Fibroblast of lung (primary cell): ENCODE results near the gene METTL25B. TPM values are rescaled to one million over a fixed set of nuclear protein-coding genes. Genes with fewer than 3 reads are reported as not detected.
A peak's percentile ranks its signal among the peaks of the same experiment; 100 is the strongest.

ENCODE experiments used
- DNase-seq, 2 donors: peaks; one replicate each; pipeline versions ENCODE4 v3.0.0 to v3.0.0-alpha.2; 2010; ENCODE audit warnings: low read depth in 2 of 2
- H2AFZ ChIP-seq: 2 replicates; pipeline ENCODE4 v1.5.1; 2012; ENCODE audit warnings: low read length, control low read depth, inconsistent platforms
- H3K27ac ChIP-seq: 2 replicates; pipeline ENCODE4 v1.5.1; 2011; ENCODE audit warnings: low read length, control low read depth; ENCODE audit not compliant: insufficient read depth
- H3K27me3 ChIP-seq: 2 replicates; pipeline ENCODE4 v1.5.1; 2011; ENCODE audit warnings: mild to moderate bottlenecking, low read length; ENCODE audit not compliant: control insufficient read depth, insufficient read depth
- H3K36me3 ChIP-seq: 2 replicates; pipeline ENCODE4 v1.5.1; 2011; ENCODE audit warnings: low read length; ENCODE audit not compliant: control insufficient read depth, insufficient read depth
- H3K4me1 ChIP-seq: 2 replicates; pipeline ENCODE4 v1.5.1; 2011; ENCODE audit warnings: low read length; ENCODE audit not compliant: control insufficient read depth, insufficient read depth; ENCODE audit errors: extremely low read depth
- H3K4me2 ChIP-seq: 2 replicates; pipeline ENCODE4 v1.5.1; 2011; ENCODE audit warnings: low read length, control low read depth; ENCODE audit not compliant: insufficient read depth; ENCODE audit errors: extremely low read depth
- H3K4me3 ChIP-seq, 4 experiments: fragments of 200-600 bp in 1 of 4; sonication (generic) in 1 of 4; replicated peaks in 1 of 4; 2 replicates each; pipeline ENCODE4 v1.5.1; 2011 to 2016; ENCODE audit warnings: low read length in 4 of 4, low read depth in 3 of 4, mild to moderate bottlenecking in 3 of 4, control low read depth in 2 of 4, inconsistent platforms in 1 of 4, mixed read lengths in 1 of 4; ENCODE audit not compliant: insufficient read depth in 1 of 4; ENCODE audit errors: control extremely low read depth in 1 of 4
- H3K79me2 ChIP-seq: 2 replicates; pipeline ENCODE4 v1.5.1; 2012; ENCODE audit warnings: mild to moderate bottlenecking, low read length, inconsistent platforms; ENCODE audit not compliant: control insufficient read depth, insufficient read depth
- H3K9ac ChIP-seq: 2 replicates; pipeline ENCODE4 v1.5.1; 2011; ENCODE audit warnings: mild to moderate bottlenecking, low read length, control low read depth; ENCODE audit not compliant: insufficient read depth
- H3K9me3 ChIP-seq: 2 replicates; pipeline ENCODE4 v1.5.1; 2012; ENCODE audit warnings: low read depth, low read length; ENCODE audit not compliant: control insufficient read depth, insufficient read depth
- H4K20me1 ChIP-seq: 2 replicates; pipeline ENCODE4 v1.5.1; 2011; ENCODE audit warnings: low read length; ENCODE audit not compliant: control insufficient read depth, insufficient read depth; ENCODE audit errors: extremely low read depth
- CTCF ChIP-seq, 2 donors: IDR thresholded peaks in 1 of 2; conservative IDR thresholded peaks in 1 of 2; 1 replicate in 1 of 2; 2 replicates in 1 of 2; pipeline ENCODE4 v1.5.1; 2011 to 2012; ENCODE audit warnings: low read length in 2 of 2, control low read depth in 1 of 2, inconsistent platforms in 1 of 2, low read depth in 1 of 2, mild to moderate bottlenecking in 1 of 2
- EZH2 ChIP-seq: IDR thresholded peaks from 2 replicates; pipeline ENCODE4 v1.5.1; 2012; ENCODE audit warnings: low read length, control low read depth, mild to moderate bottlenecking; ENCODE audit errors: missing control alignments
- polyA plus RNA-seq, 2 donors: library from polyadenylated mRNA; depleted of rRNA in 1 of 2; stranded (reverse) in 1 of 2; unstranded in 1 of 2; fragments of >200 nt; gene quantifications; 2 replicates each; pipeline ENCODE4 v1.2.1, GENCODE V29; 2011 to 2012; ENCODE audit warnings: missing spikeins in 1 of 2
- total RNA-seq: library from RNA; depleted of rRNA; stranded (reverse); fragments of >200 nt; gene quantifications from 2 replicates; pipeline ENCODE4 v1.2.1, GENCODE V29; 2014

The METTL25B gene
- total and polyA plus RNA-seq, 2 donors (not counting 1 experiment from before 2014, with no cell fraction given) = 5.5 to 17.3 TPM

- no peaks in the 10 kb centered on the region for H3K36me3 ChIP-seq
- H3K4me3 ChIP-seq = peak overlapping the region in 2 of 4 experiments; percentile 72 to 85
- H2AFZ ChIP-seq = no peak overlapping the region
- no peaks in the 10 kb centered on the region for H3K27me3 ChIP-seq
- H3K27ac ChIP-seq = peak overlapping the region; percentile 43
- peaks cover 41% of the 10 kb centered on the region for H3K79me2 ChIP-seq
- no peak overlapping the region for H3K9ac ChIP-seq
- H3K4me1 ChIP-seq = peaks cover 18% of the 10 kb centered on the region
- peak overlapping the region; percentile 87 for H3K4me2 ChIP-seq
- no peak for TF ChIP-seq EZH2
- no peak for TF ChIP-seq CTCF (conservative IDR thresholded peaks at IDR 0.05 in 1 of 2, IDR thresholded peaks at IDR 0.05 in 1 of 2; ENCODE audit: low read depth in 1 of 2, low read length in 2 of 2)
- peak in 1 of 2 donors; percentile 54 for DNase-seq
- H4K20me1 ChIP-seq = no peaks in the 10 kb centered on the region
- no peaks in the 10 kb centered on the region for H3K9me3 ChIP-seq
Measured at GRCh38 chr1:156752843-156753482, 24.7 kb downstream of the METTL25B start.

- Histone ChIP-seq H3K79me2 (peaks cover 29% of the 10 kb centered on the region), H3K4me3 (no peak overlapping the region), H3K27ac (no peak overlapping the region)
Measured at GRCh38 chr1:156754219-156754618, 25.9 kb downstream of the METTL25B start.

GRCh38 chr1:156755527-156755950 is 27.3 kb downstream of the METTL25B start:
- TF ChIP-seq CTCF (conservative IDR thresholded peaks at IDR 0.05 in 1 of 2, IDR thresholded peaks at IDR 0.05 in 1 of 2; ENCODE audit: low read depth in 1 of 2, low read length in 2 of 2) (no peak), EZH2 (no peak)
- Histone ChIP-seq H3K27ac (no peak overlapping the region), H3K4me1 (peaks cover 3% of the 10 kb centered on the region), H3K4me3 (no peak overlapping the region), H2AFZ (no peak overlapping the region), H3K27me3 (no peaks in the 10 kb centered on the region), H4K20me1 (no peaks in the 10 kb centered on the region), H3K36me3 (no peaks in the 10 kb centered on the region), H3K79me2 (peaks cover 15% of the 10 kb centered on the region), H3K9ac (no peak overlapping the region), H3K4me2 (no peak overlapping the region), H3K9me3 (no peaks in the 10 kb centered on the region)
- DNase-seq = no peak

More at GRCh38 chr1:156754219-156754618, 25.9 kb downstream of the METTL25B start:
- no peaks in the 10 kb centered on the region for H3K27me3 ChIP-seq
- no peak overlapping the region for H3K4me2 ChIP-seq
- peaks cover 9% of the 10 kb centered on the region for H3K4me1 ChIP-seq
- no peak overlapping the region for H3K9ac ChIP-seq
- TF ChIP-seq CTCF (conservative IDR thresholded peaks at IDR 0.05 in 1 of 2, IDR thresholded peaks at IDR 0.05 in 1 of 2; ENCODE audit: low read depth in 1 of 2, low read length in 2 of 2) = no peak
- no peak for TF ChIP-seq EZH2
- no peaks in the 10 kb centered on the region for H3K9me3 ChIP-seq
- H3K36me3 ChIP-seq = no peaks in the 10 kb centered on the region
- DNase-seq = no peak
- H4K20me1 ChIP-seq = no peaks in the 10 kb centered on the region
- no peak overlapping the region for H2AFZ ChIP-seq
